Measurements from ENCODE around the gene LRP1B.

Gene LRP1B

DNA sequence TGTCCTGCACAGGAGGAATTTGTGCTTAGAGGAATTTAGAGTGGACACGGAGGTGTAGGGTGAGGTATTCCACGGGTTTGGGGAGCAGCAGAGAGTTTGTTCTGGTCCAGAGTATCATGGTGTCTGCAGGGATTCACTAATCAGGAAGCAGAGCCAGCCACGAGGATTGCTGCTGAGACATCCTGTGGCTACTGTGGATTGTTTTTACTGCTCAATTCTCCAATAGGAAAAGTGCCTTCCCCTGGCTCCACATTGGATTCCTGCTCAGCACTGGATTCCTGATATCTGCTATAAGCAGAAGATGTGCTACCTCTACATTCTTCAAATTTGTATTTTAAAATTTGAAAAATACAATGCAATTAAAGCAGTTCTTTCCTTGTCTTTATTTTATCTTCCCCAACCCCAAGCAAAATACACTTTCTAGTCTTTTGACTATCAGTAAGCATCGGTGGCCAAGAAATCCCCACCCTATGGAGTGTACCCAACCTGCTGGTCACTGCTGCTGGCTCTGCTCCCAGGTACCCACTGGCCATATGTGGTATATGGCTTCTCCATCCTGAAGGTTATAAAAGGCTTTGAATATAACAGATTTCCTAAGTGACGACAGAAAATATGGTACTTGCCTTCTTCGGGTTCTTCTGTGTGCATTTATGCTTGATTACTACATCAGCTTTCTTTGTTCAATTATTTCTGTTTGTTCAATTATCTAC, 1947.6 kb downstream of the LRP1B start (continued):
- TF ChIP-seq, protein P1, sequence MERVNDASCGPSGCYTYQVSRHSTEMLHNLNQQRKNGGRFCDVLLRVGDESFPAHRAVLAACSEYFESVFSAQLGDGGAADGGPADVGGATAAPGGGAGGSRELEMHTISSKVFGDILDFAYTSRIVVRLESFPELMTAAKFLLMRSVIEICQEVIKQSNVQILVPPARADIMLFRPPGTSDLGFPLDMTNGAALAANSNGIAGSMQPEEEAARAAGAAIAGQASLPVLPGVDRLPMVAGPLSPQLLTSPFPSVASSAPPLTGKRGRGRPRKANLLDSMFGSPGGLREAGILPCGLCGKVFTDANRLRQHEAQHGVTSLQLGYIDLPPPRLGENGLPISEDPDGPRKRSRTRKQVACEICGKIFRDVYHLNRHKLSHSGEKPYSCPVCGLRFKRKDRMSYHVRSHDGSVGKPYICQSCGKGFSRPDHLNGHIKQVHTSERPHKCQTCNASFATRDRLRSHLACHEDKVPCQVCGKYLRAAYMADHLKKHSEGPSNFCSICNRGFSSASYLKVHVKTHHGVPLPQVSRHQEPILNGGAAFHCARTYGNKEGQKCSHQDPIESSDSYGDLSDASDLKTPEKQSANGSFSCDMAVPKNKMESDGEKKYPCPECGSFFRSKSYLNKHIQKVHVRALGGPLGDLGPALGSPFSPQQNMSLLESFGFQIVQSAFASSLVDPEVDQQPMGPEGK (CRISPR knock-in tag; IDR thresholded peaks at IDR 0.05; ENCODE audit: borderline replicate concordance) = no peak

Measured in SK-N-SH treated with all-trans-retinoic acid at 6 μM for 48 hours (cell line).